IMR-90 (cell line): ENCODE data around the gene TMEM247. TPM values are rescaled to one million over a fixed set of nuclear protein-coding genes. Genes with fewer than 3 reads are reported as not detected.

Experiments
- ATAC-seq: fragments of 200-7000 bp; cut with Tn5 transposase; 2 replicates; pipeline ENCODE4 v1.9.1; 2020; ENCODE audit warnings: low read depth, mild to moderate bottlenecking, moderate library complexity
- BruUV-seq: library from RNA; stranded (reverse); fragments of 400-500 nt; replicated peaks from 2 replicates; lab custom pipeline; 2021; lab: Mats Ljungman, UMichigan
- CTCF ChIA-PET: fragments of 300-600 bp; formaldehyde crosslinking; extraction: SDS; loops from one replicate; lab custom pipeline; 2021; ENCODE audit warnings: antibody characterized with exemption; lab: Yijun Ruan, JAX
- POLR2A ChIA-PET: fragments of 300-600 bp; sonication (Branson Sonifier 250); formaldehyde crosslinking; loops from one replicate; lab custom pipeline; 2022; ENCODE audit warnings: antibody characterized with exemption; ENCODE audit not compliant: unreplicated experiment; lab: Charles Lee
- DNase-seq: peaks from one replicate; pipeline ENCODE4 v3.0.0; 2013
- H2AFZ ChIP-seq: replicated peaks from 2 replicates; pipeline ENCODE3; 2013; ENCODE audit warnings: low read length, mild to moderate bottlenecking; ENCODE audit not compliant: poor library complexity
- H2AK5ac ChIP-seq: 2 replicates; pipeline ENCODE4 v1.6.1; 2013; ENCODE audit warnings: low read depth, low read length, inconsistent platforms
- H2AK9ac ChIP-seq: replicated peaks from 2 replicates; pipeline ENCODE3; 2013; ENCODE audit warnings: mild to moderate bottlenecking, low read depth, low read length, moderate library complexity; ENCODE audit not compliant: poor library complexity
- H2BK120ac ChIP-seq: 2 replicates; pipeline ENCODE4 v1.6.1; 2013; ENCODE audit warnings: low read depth, low read length, inconsistent platforms
- H2BK15ac ChIP-seq: 3 replicates; pipeline ENCODE4 v1.6.1; 2013; ENCODE audit warnings: low read depth, low read length, inconsistent platforms
- H2BK20ac ChIP-seq: 2 replicates; pipeline ENCODE4 v1.6.1; 2013; ENCODE audit warnings: low read depth, mild to moderate bottlenecking, inconsistent platforms, low read length, moderate library complexity
- H2BK5ac ChIP-seq: 2 replicates; pipeline ENCODE4 v1.6.1; 2013; ENCODE audit warnings: mild to moderate bottlenecking, low read depth, low read length, inconsistent platforms; ENCODE audit not compliant: poor library complexity, severe bottlenecking
- H3K14ac ChIP-seq: replicated peaks from 2 replicates; pipeline ENCODE4 v1.6.1; 2013; ENCODE audit warnings: low read depth, low read length, inconsistent platforms
- H3K18ac ChIP-seq: 2 replicates; pipeline ENCODE4 v1.6.1; 2013; ENCODE audit warnings: low read depth, low read length, control low read depth
- H3K23ac ChIP-seq: 2 replicates; pipeline ENCODE4 v1.6.1; 2013; ENCODE audit warnings: low read depth, low read length, inconsistent platforms
- H3K27ac ChIP-seq: 2 replicates; pipeline ENCODE4 v1.5.1; 2013; ENCODE audit warnings: mild to moderate bottlenecking, control low read depth, low read length; ENCODE audit not compliant: insufficient read depth
- H3K27me3 ChIP-seq: 2 replicates; pipeline ENCODE4 v1.6.1; 2013; ENCODE audit warnings: low read length; ENCODE audit not compliant: control insufficient read depth, insufficient read depth
- H3K36me3 ChIP-seq: 2 replicates; pipeline ENCODE4 v1.6.1; 2013; ENCODE audit warnings: low read length, mixed read lengths; ENCODE audit not compliant: control insufficient read depth, insufficient read depth
- H3K4ac ChIP-seq: 2 replicates; pipeline ENCODE4 v1.6.1; 2013; ENCODE audit warnings: low read depth, low read length, inconsistent platforms
- H3K4me1 ChIP-seq: 2 replicates; pipeline ENCODE4 v1.6.1; 2013; ENCODE audit warnings: low read length, mixed read lengths; ENCODE audit not compliant: control insufficient read depth, insufficient read depth
- H3K4me2 ChIP-seq: 2 replicates; pipeline ENCODE4 v1.6.1; 2013; ENCODE audit warnings: low read depth, mild to moderate bottlenecking, control low read depth, low read length, moderate library complexity
- H3K4me3 ChIP-seq: 2 replicates; pipeline ENCODE4 v1.5.1; 2013; ENCODE audit warnings: low read depth, mild to moderate bottlenecking, control low read depth, low read length, moderate library complexity; ENCODE audit not compliant: insufficient read depth
- H3K56ac ChIP-seq: 2 replicates; pipeline ENCODE4 v1.6.1; 2013; ENCODE audit warnings: low read length, inconsistent platforms; ENCODE audit not compliant: insufficient read depth; ENCODE audit errors: extremely low read depth
- H3K79me1 ChIP-seq, 2 experiments: 2 replicates each; pipeline ENCODE4 v1.6.1; 2013; ENCODE audit warnings: low read length in 2 of 2, inconsistent platforms in 1 of 2, low read depth in 1 of 2
- H3K9ac ChIP-seq: 2 replicates; pipeline ENCODE4 v1.6.1; 2013; ENCODE audit warnings: low read depth, low read length, control low read depth
- H3K9me1 ChIP-seq: 2 replicates; pipeline ENCODE4 v1.6.1; 2013; ENCODE audit warnings: low read length, inconsistent platforms; ENCODE audit not compliant: insufficient read depth
- H3K9me3 ChIP-seq: 2 replicates; pipeline ENCODE4 v1.6.1; 2013; ENCODE audit warnings: low read length; ENCODE audit not compliant: control insufficient read depth, insufficient read depth
- H4K20me1 ChIP-seq: 2 replicates; pipeline ENCODE4 v1.6.1; 2013; ENCODE audit warnings: low read length, inconsistent platforms; ENCODE audit not compliant: insufficient read depth
- H4K5ac ChIP-seq: 2 replicates; pipeline ENCODE4 v1.6.1; 2013; ENCODE audit warnings: mild to moderate bottlenecking, low read depth, low read length, control low read depth
- H4K8ac ChIP-seq, 2 experiments: 2 replicates each; pipeline ENCODE4 v1.6.1; 2013; ENCODE audit warnings: low read depth in 2 of 2, low read length in 2 of 2, control low read depth in 1 of 2, inconsistent platforms in 1 of 2
- H4K91ac ChIP-seq: 2 replicates; pipeline ENCODE4 v1.6.1; 2013; ENCODE audit warnings: low read depth, low read length, inconsistent platforms; ENCODE audit not compliant: insufficient read depth
- CHD1 ChIP-seq: IDR thresholded peaks from 2 replicates; pipeline ENCODE4 v1.6.1; 2012; ENCODE audit warnings: low read depth, low read length, improper control_type of control experiment
- MAZ ChIP-seq: IDR thresholded peaks from 2 replicates; pipeline ENCODE4 v1.6.1; 2012; ENCODE audit warnings: low read depth, mild to moderate bottlenecking, low read length, improper control_type of control experiment, moderate library complexity, borderline replicate concordance
- MXI1 ChIP-seq: IDR thresholded peaks from 2 replicates; pipeline ENCODE4 v1.6.1; 2012; ENCODE audit warnings: low read depth, mild to moderate bottlenecking, low read length, moderate library complexity, borderline replicate concordance
- NFE2L2 ChIP-seq: fragments of 150-350 bp; IDR thresholded peaks from 2 replicates; pipeline ENCODE4 v1.6.1; 2016; ENCODE audit warnings: low read depth, mild to moderate bottlenecking, low read length
- RCOR1 ChIP-seq: IDR thresholded peaks from 2 replicates; pipeline ENCODE4 v1.6.1; 2012; ENCODE audit warnings: mild to moderate bottlenecking, low read length, improper control_type of control experiment; ENCODE audit not compliant: insufficient replicate concordance
- RFX5 ChIP-seq: IDR thresholded peaks from 2 replicates; pipeline ENCODE4 v1.8.0; 2012; ENCODE audit warnings: low read depth, mild to moderate bottlenecking, low read length, moderate library complexity
- WGBS, 2 experiments: methylation state at CpG; one replicate each; pipeline versions ENCODE4 v1.1.5 to v1.1.7; 2013; ENCODE audit warnings: missing lambda C conversion rate in 2 of 2; ENCODE audit not compliant: insufficient read length in 1 of 2; ENCODE audit errors: extremely low coverage in 2 of 2; 5-methylcytosine and 5-hydroxymethylcytosine counted together
- dilution Hi-C: fragments of 300-500 bp; cut with HindIII; formaldehyde crosslinking; loops from one replicate; pipeline ENCODE4 v1.14.3; 2018; ENCODE audit warnings: low sequenced_read_pairs; ENCODE audit not compliant: unreplicated experiment
- in situ Hi-C: fragments of 300-500 bp; cut with MboI; formaldehyde crosslinking; loops from 3 replicates; pipeline ENCODE4 v1.14.3; 2019; ENCODE audit warnings: low sequenced_read_pairs, inconsistent platforms, mixed read lengths
- intact Hi-C: fragments of 100-400 bp; cut with micrococcal nuclease; formaldehyde crosslinking; loops from 2 replicates; pipeline ENCODE4 v1.10.0; 2022
- polyA plus RNA-seq, 3 experiments: library from polyadenylated mRNA; depleted of rRNA; stranded (reverse); fragments of >200 nt; gene quantifications; 2 replicates each; pipeline ENCODE4 v1.2.3, GENCODE V29; 2012; ENCODE audit warnings: low replicate concordance in 1 of 3
- total RNA-seq: library from RNA; depleted of rRNA; stranded (reverse); fragments of >200 nt; gene quantifications from 2 replicates; pipeline ENCODE4 v1.2.3, GENCODE V29; 2012
- TF ChIP-seq, protein P1 (sequence below): conservative IDR thresholded peaks from 2 replicates; pipeline ENCODE4 v1.5.1; 2012; ENCODE audit warnings: mild to moderate bottlenecking, low read depth, low read length, improper control_type of control experiment
- TF ChIP-seq, protein P2 (sequence below): fragments of 150-350 bp; IDR thresholded peaks from 2 replicates; pipeline ENCODE4 v1.6.1; 2017; ENCODE audit warnings: mild to moderate bottlenecking, antibody characterized with exemption, low read length, low read depth

Gene TMEM247
- total and polyA plus RNA-seq, 2 of the 4 experiments (the other 2 are of a cell fraction) = not detected

DNA sequence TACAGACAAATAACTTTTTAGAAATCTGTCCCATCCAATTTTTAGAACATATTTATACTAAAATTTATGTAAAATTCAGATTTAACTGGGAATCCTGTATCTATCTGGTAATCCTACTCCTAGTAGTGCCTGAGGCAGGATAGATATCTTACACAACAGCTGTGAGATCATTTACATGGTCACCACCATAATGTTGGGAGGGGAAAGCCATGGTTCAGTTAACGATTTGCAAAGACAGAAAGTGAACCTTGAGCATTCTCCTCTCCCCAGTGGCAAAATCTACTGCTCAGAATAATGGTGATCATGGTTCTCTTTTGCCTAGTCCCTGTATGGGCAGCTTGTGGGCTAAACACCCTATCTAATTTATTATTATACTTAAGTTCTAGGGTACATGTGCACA, 7.7 kb upstream of the TMEM247 start:
- Histone ChIP-seq H3K27me3 (no peaks in the 10 kb centered on the region), H2BK20ac (no peak overlapping the region), H3K56ac (no peak overlapping the region), H2AK5ac (no peak overlapping the region), H4K8ac (no peak overlapping the region), H3K9me3 (no peaks in the 10 kb centered on the region), H2AK9ac (no peak overlapping the region), H2BK15ac (no peak overlapping the region), H3K9ac (no peak overlapping the region), H3K36me3 (no peaks in the 10 kb centered on the region), H3K23ac (no peak overlapping the region), H3K4me1 (no peaks in the 10 kb centered on the region), H2AFZ (no peak overlapping the region), H3K4me3 (no peak overlapping the region), H4K5ac (no peak overlapping the region), H2BK5ac (no peak overlapping the region), H4K20me1 (no peaks in the 10 kb centered on the region), H4K91ac (no peak overlapping the region), H3K4ac (no peak overlapping the region), H3K14ac (no peak overlapping the region), H3K18ac (no peak overlapping the region), H3K79me1 (no peaks in the 10 kb centered on the region), H3K9me1 (peaks cover 5% of the 10 kb centered on the region), H2BK120ac (no peak overlapping the region), H3K4me2 (no peak overlapping the region), H3K27ac (no peak overlapping the region)
- BruUV-seq = no TSS peak
- ATAC-seq (no peak), DNase-seq (no peak)
- CTCF ChIA-PET = no interaction called here
- TF ChIP-seq NFE2L2 (no peak), RCOR1 (no peak), MXI1 (no peak), MAZ (no peak), RFX5 (no peak), CHD1 (no peak)
- TF ChIP-seq, protein P1, sequence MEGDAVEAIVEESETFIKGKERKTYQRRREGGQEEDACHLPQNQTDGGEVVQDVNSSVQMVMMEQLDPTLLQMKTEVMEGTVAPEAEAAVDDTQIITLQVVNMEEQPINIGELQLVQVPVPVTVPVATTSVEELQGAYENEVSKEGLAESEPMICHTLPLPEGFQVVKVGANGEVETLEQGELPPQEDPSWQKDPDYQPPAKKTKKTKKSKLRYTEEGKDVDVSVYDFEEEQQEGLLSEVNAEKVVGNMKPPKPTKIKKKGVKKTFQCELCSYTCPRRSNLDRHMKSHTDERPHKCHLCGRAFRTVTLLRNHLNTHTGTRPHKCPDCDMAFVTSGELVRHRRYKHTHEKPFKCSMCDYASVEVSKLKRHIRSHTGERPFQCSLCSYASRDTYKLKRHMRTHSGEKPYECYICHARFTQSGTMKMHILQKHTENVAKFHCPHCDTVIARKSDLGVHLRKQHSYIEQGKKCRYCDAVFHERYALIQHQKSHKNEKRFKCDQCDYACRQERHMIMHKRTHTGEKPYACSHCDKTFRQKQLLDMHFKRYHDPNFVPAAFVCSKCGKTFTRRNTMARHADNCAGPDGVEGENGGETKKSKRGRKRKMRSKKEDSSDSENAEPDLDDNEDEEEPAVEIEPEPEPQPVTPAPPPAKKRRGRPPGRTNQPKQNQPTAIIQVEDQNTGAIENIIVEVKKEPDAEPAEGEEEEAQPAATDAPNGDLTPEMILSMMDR = no peak
- TF ChIP-seq, protein P2, sequence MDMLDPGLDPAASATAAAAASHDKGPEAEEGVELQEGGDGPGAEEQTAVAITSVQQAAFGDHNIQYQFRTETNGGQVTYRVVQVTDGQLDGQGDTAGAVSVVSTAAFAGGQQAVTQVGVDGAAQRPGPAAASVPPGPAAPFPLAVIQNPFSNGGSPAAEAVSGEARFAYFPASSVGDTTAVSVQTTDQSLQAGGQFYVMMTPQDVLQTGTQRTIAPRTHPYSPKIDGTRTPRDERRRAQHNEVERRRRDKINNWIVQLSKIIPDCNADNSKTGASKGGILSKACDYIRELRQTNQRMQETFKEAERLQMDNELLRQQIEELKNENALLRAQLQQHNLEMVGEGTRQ = no peak
- POLR2A ChIA-PET = no interaction called here
- dilution Hi-C loops = no loop called here
- no CpG with 5 or more reads among the region's 1 CpG for WGBS, 2 experiments
- intact Hi-C loops = no loop called here
- in situ Hi-C loops = no loop called here
